Stimulated activated CD8-positive, alpha-beta memory T cell treated with anti-CD3 and anti-CD28 coated beads, Interleukin-7, amount 100 ng/mL, for 24 hours (primary cell): ENCODE results near the gene RPS26.
"Not testable (repeated sequence)": the region's sequence is repeated elsewhere in the genome, so short reads cannot be mapped to it uniquely, and the experiment has no call there.

Source experiments
- DNase-seq: peaks from one replicate; pipeline ENCODE4 v3.0.0-alpha.2; 2020; ENCODE audit warnings: low read depth

RPS26 gene

DNA sequence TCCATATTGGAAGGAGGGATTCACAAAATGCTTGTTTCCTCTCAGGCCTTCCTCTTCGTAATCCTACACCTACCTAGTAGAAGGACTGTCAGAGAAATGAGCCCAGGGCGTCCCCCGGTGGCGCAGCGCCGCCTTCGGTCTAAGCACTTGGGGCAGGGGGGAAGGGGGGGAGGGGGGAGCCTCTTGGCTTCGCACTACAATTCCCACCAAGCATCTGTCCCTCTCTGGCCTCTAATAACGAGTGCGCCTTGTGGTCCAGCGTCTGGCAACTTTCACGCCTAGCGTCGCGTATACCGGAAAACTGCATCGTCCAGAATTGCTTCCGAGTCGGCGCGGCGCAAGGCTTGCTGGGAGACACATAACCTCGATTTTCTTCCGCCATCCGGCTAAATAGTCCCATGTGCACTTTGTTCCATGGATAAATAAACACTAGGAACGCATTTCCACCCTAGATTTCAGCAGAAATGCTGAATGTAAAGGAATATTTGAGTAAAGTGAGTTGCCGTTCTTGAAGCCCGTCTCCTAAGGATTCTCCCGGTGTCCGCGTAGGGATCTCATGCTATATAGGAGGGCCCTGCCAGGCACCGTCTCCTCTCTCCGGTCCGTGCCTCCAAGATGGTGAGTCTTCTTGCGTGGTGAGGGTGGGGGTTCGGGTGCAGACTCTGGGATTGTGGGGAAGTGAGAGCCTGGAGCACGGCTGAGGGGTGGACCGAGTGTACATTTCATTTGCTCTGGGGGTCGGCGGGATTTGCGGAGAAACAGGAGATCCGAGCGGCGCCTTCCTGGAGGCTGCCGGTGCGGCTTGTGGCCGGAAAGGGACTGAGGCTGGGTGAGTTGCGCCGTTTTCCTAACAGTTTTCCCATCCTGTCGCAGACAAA lies at the start of gene RPS26:
Gene RPS26 (plus strand): TSS at position 367 of the 878 bp plus-strand sequence. CDS start 249 bp downstream, at position 616.
- peak; percentile 81 for DNase-seq

DNA sequence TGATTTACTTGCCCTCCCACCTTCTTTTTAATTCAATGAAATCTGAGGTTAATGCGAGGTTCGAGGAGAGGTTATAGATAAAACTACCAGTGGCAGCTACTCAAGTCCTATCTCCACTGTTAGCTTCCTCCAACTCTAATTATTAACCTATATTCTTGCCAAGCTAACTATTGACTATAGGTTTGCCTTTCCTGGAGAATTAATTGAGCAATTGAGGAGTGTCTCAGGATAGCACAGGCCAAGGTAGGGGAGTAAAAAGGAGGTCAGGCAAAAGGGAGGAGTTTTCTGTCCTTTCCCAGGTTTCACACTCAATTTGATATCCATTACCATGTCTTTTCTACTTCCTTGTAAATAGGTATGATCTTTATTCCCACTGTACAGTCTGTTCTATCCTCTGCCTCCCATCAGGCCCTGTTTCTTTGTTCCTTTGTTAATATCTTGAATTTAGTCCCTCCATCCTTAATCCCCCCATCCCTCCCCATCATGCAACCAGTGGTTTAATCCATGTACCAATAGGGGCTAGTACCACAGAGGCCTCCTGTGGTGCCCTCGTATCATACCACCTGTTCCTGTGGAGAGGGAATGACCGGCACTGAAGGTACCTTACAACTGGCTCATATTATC lies 48.4 kb upstream of the RPS26 start:
- no peak for DNase-seq

DNA sequence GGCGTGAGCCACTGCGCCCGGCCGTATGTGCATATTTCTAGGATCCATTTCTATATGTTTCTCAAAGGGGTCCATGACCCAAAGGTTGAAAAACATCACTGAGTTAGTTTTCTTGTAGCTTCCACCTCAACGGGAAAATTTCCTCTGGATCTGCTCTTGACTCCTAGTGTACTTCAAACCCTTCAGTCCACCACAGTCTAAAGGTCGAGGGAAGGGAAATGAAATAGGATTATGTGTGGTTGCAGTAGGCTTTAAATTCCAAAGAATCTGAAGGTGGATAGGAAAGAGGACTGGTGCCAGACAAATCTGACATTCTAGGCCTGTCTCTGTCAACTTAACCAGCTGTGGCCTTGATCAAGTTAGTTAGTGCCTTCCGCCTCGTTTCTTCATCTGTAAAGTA lies 46.4 kb upstream of the RPS26 start:
- DNase-seq: no peak

DNA sequence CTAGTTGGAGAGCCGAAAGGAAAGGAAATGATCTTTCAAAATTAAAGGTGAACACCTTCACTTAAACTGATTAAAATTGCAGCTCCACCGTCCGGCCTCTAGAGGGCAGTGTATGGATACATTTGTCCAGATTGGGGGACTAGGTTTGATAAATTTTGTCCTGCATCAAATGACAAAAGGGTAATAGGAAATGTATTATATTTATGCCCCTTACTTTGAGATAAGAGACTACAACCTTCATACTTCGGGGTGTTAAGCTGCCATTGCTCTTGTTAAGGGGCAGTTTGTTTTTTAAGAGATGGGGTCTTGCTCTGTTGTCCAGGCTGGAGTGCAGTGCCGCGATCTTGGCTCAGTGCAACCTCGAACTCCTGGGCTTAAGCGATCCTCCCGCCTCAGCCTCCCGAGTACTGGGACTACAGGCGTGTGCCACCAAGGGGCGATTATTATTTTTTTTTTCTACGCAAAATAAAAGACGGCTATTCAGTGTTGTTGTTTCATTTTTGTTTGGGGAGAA lies 45.5 kb upstream of the RPS26 start:
- DNase-seq: no peak

DNA sequence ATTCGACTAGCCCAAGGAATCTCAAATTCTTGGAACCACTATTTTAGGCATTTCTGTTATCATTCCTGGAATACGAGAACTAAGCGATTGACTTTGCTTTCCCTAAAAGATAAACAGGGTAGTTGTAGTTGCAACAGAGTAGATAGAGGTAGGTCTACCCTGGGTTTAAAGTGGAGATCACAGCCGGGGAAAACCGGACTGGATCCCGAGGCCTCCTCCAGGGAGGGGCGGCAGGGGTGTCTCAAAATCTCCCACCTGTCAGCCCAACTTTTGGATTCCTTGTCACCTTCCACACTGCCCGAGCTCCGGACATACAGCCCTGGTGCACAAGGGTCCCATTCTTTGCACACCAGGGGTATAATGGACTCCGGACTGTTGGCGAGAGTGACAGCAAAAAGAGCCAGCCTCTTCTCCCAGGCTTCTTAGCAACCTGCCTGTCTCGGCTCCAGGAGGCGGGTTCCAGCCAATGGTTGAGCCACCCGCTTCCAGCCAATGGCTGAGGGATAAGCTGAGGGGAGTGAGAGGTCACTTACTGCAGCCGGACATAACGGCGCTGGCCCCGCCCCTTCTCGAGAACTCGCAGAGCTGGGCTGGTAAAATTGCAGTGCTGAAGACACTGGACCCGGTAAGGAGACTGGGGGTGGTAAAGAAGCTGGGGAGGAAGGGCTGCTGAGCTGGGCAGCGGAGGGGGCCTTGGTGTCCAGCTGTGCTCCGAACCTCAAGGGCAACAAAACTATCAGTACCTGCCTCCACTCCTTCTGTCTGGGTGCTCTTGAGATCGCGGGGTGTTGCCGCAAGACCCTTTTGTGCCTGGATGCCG lies 44.8 kb upstream of the RPS26 start, which contains the start of gene SUOX:
Gene SUOX (plus strand): TSS at position 562 of the 820 bp plus-strand sequence. CDS start 4,946 bp downstream, outside the sequence.
- DNase-seq: no peak

DNA sequence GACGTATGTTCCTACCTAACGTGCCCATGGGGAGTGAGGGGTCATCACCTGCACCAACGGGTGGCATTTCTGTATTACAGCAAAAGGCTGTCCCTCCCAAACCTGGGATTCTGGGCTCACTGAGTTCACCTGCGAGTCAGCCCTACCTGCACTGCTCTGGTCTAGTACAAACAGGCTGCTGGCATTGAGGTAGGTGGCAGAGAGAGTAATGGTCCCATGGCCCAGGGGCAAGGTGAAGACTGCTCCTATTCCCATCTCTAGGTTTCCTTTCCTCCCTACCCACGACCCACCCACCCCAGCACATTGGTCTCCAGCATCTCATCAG lies 44.2 kb upstream of the RPS26 start:
- DNase-seq: no peak

DNA sequence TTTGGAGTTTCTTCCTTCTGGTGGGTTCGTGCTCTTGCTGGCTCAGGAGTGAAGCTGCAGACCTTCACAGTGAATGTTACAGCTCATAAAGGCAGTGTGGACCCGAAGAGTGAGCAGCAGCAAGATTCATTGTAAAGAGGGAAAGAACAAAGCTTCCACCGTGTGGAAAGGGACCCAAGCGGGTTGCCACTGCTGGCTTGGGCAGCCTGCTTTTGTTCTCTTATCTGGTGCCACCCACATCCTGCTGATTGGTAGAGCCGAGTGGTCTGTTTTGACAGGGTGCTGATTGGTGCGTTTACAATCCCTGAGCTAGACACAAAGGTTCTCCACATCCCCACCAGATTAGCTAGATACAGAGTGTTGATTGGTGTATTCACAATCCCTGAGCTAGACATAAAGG lies 42.2 kb upstream of the RPS26 start:
- not testable (repeated sequence) for DNase-seq

DNA sequence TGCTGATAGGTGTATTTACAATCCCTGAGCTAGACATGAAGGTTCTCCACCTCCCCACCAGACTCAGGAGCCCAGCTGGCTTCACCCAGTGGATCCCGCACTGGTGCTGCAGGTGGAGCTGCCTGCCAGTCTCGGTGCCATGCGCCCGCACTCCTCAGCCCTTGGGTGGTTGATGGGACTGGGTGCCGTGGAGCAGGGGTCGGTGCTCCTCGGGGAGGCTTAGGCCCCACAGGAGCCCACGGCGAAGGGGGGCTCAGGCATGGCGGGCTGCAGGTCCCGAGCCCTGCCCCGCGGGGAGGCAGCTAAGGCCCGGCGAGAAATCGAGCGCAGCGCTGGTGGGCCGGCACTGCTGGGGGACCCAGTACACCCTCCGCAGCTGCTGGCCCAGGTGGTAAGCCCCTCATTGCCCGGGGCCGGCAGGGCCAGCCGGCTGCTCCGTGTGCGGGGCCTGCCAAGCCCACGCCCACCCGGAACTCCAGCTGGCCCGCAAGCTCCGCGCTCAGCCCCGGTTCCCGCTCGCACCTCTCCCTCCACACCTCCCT lies 41.6 kb upstream of the RPS26 start:
- not testable (repeated sequence) for DNase-seq

DNA sequence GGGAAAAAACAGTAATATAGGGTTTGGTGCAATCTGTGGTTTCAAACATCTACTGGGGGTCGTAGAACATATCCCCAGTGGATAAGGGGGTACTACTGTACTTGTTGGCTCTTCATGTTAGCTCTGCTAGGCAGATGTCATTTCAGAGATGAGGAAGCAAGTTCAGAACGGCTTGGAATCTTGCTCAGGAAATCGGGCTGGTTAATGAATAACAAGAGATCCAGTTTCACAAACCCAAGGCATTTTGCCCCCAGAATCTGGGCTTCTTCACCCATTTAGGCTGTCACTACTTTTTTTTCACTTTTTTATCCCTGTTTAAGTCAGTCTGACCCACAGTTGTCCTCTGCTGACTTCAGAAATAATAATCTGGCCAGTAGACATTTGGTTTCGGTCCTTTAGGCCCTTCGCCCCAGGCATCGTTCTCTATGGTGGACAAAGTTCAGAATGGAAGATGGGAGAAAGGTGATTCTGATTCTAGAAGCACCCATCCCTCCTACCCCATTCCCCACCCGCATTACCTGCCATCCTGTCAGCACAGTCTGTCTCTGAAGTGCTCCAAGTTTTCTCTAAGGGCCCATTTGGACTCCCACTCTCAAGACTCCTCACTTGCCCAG lies 40.1 kb upstream of the RPS26 start:
- no peak for DNase-seq

DNA sequence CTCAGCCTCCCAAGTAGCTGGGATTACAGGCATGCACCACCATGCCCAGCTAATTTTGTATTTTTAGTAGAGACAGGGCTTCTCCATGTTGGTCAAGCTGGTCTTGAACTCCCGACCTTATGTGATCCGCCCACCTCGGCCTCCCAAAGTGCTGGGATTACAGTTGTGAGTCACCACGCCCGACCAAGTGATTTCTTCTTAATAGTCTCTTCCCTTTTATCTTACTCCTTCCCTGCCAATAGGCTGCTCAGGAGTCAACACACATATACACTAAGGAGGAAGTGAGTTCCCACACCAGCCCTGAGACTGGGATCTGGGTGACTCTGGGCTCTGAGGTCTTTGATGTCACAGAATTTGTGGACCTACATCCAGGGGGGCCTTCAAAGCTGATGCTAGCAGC lies 38.3 kb upstream of the RPS26 start:
- DNase-seq: not testable (repeated sequence)

DNA sequence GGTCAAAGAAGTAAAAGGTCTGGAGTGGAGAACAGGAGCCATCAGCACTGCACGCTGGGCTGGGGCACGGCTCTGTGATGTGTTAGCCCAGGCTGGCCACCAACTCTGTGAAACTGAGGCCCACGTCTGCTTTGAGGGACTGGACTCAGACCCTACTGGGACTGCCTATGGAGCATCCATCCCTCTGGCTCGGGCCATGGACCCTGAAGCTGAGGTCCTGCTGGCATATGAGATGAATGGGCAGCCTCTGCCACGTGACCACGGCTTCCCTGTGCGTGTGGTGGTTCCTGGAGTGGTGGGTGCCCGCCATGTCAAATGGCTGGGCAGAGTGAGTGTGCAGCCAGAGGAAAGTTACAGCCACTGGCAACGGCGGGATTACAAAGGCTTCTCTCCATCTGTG lies 37.5 kb upstream of the RPS26 start:
- DNase-seq: no peak

DNA sequence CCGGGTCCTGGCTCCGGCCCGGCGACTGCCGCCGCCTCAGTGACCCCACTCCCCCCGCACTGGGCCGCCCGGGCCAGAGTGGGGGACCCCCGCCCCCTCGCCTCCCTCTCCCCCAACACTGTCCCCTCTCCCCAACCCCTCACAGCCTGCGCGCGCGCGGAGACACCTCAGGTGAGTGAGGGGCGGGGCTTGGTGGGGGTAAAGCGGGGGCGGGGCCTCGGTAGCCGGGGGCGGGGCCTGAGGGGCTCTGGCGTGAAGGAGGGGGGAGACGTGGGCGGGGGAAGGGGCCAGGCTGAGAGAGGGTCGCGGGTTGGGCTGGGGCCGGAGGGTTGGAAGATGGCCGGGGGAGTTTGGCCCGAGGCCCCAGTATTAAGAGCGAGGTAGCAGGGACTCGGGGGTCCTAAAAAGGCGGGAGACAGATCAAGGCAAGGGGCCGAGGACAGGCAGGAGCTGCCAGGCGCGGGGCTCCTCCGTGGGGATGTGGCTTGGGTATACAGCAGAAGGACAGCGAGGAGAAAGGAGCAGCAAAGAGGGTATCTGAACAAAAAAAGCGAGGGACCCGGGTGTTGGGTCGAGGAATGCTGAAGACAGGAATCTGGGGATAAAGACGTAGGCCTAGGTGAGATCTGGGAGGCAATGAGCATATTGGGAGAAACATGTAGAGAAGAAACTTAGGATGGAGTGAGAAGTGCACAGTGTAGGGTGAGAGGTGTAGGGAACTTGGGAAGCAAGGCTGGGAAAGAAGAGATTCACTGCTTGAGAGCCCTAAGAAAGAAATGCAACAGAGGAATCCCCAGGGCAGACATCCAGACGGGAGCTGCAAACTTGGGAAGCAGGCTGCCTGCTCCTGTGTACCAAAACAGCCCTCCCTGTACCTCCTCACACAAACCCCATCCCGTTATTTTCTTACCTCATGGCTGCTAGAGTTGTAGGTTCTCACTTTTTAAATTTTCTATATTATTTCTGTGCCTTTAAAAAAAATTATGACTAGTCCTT lies 33.9 kb upstream of the RPS26 start:
- DNase-seq: no peak

DNA sequence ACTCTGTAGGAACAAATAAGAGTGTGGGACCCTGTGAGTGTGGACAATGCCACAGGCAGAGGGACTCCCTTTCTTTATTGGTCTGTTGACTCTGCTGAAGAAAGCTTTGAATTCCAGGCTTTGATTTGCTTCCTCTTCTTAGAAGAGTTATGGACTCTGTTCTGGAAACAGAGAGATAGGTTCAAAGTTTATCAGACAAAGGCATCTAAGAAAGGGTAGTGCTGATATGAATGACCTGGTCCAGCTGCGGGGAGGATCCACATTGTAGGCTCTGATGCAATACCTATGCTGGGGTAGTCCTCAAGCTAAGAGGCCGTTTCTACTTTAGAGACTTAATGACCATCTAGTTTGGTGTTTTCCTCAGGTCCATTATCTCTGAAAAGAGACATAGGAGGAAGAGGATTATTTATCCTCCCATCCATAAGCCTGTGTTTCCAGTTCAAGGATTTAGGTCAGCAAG lies 31.6 kb upstream of the RPS26 start:
- DNase-seq: no peak

DNA sequence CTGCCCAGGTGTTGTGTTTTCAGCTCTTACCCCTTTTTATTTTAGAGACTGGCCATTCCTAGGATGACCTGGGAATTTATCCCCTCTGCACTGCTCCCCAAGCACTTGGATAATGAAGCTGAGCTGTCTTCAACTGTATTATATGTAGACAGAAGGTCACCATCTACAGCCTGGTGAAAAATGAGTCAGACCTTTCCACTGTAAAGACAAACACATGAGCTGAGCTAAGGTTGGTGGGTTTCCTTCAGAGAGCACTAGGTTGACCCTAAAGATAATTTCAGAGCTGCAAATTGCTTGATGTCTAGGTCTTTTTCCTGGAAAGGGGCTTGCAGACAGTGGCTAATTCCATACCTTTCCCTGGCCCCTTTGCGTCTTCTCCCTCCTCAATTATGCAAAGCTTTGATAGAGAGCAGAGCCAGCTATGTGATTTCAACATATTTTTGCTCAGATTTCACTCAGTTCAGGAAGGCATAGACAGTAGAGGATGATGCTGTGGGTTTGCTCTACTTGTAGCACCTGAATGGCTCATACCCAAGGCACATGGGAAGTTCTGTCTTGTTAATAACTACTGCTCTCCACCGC lies 30.1 kb upstream of the RPS26 start:
- no peak for DNase-seq

DNA sequence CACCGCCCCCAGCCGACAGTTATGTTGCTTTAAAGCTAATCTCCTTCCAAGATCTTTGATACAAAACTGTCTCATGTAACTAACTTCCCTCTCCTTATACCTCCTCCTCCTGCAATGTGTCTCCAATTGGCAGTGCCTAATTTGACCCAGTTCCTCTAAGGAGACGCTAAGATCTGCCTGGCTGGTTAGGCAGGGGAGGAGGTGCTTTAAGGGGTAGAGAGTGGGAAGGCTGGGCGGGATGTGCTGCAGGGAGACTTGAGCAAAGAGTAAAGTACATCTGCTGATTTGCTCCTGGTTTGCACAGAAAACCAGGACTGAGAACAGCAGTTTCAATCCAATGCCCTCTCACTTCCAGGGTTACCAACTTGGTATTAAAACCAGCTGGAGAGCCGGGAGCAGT lies 28.2 kb upstream of the RPS26 start:
- DNase-seq: no peak

DNA sequence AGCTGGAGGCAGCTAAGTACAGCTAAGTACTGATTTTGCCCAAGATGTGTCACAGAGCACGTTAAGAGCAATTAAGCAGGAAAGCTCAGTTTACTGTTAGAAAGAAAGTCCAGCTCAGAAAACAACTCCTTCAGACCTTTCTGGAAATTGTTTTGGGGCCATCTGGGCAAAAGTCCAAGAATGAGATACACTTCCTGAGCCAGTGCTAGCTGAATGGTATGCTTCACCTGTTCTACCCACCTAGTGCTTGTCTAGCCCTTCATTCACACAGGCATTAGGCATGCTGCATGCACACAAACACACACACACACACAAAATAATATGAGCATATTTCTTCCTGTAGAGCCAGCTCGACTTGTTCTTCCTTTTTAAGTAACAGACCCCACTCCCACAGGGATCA lies 27.5 kb upstream of the RPS26 start:
- no peak for DNase-seq

DNA sequence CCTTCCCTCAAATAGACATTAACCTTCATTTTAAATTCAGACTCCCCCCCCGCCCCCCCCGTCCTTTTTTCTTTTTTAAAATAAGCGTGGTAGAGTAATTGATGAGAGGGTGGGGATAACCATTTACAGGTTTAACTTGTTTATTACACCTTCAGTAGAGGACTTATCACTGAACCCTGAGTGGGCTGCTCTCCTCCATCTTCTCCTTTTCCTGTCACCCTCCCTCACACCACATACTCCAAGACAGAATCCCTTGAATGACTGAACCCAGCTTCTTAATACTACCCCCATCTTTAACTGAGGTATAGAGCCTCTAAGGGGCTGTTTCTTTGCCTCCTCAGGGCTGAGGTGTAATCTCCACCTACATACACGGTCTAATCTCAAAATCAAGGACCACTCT lies 24.5 kb upstream of the RPS26 start:
- no peak for DNase-seq

DNA sequence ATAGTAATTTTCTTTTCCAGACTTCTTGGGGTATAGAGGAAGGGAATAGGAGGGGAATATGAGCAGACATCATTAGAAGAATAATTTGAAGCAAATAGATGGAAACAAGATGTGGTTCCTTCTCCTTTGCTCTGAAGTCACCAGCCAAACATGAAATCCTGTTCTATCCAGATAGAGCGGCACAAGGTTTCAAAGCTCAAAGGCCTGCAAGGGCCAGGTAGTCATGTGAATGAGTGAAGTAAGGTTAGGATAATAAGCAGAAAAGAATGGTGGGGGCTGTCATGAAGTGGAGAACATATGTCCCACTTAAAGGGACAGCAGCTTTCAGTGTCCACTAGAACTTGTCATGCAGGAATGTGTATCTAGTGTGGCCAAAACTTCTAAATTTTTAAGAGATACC lies 23.4 kb upstream of the RPS26 start:
- no peak for DNase-seq

DNA sequence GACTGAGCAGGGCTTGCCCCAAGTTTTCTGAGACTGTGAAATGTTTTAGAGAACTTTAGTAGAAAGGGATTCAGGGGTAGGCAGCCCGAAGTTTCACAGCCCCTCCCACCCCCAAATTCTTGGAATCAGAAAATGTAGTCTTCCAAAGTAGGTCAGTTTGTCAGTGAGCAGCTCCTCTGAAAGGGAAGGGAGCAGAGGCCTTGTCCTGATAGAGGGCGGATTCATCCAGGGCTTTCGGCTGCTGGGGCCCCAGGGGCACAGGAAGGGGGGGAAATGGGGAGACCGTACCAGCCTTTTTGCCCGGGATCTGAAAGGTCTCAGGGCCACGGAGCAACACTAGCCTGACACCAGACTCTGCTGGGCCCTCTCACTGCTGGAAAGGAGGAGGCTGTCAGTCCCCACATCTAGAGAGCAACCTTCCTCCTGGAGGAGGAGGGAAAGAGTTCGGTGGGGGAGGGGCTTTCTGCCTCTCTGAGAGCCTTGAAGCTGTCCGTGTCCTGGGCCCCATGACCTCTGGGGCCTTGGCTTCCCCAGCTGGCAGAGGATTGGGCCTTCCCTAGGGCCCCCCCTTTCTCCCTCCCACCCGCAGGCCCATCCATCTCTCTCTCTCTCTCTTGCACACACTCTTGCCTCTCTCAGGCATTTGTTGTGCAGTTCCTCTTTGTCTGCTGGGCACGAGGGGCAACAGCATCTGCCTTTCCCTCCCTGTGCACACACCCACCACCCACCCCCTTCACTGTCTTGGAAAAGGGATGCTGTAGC lies 21.1 kb upstream of the RPS26 start, which contains the start of gene IKZF4:
Gene IKZF4 (plus strand): TSS at position 621 of the 762 bp plus-strand sequence. CDS start 451 bp downstream, outside the sequence.
- DNase-seq: no peak
